ENCODE measurements around the gene ANKRD35. TPM values are rescaled to one million over a fixed set of nuclear protein-coding genes. Genes with fewer than 3 reads are reported as not detected.
A peak's percentile ranks its signal among the peaks of the same experiment; 100 is the strongest.

The ANKRD35 gene
- total and polyA plus RNA-seq, 2 of the 8 experiments (the other 6 are each of a cell fraction or from before 2014, with no cell fraction given) = 1.6 to 3.0 TPM

- Histone ChIP-seq H3K4me3 (ENCODE audit: extremely low read depth in 1 of 4, insufficient read depth in 2 of 4, low read depth in 3 of 4, low read length in 4 of 4) (peak overlapping the region; percentile 63 to 95 (median 89)), H3K79me2 (ENCODE audit: control insufficient read depth in 1 of 2, insufficient read depth in 2 of 2, low read length in 2 of 2) (peaks cover 0 to 11% of the 10 kb centered on the region in 2 experiments; a peak in 1 of 4 replicates), H3K36me3 (ENCODE audit: control insufficient read depth in 2 of 4, insufficient read depth in 4 of 4, low read length in 3 of 4) (peaks cover 13 to 31% (median 26%) of the 10 kb centered on the region in 4 experiments), H3K23me2 (ENCODE audit: low read depth, low read length) (peaks cover 7% of the 10 kb centered on the region), H4K91ac (replicated peaks; ENCODE audit: insufficient read length, low read length) (peak overlapping the region; percentile 81), H3K9ac (replicated peaks in 1 of 4; ENCODE audit: extremely low read depth in 1 of 4, low read depth in 3 of 4, low read length in 3 of 4) (peak overlapping the region; percentile 46 to 90 (median 62)), H3K79me1 (ENCODE audit: low read depth, low read length) (peaks cover 5% of the 10 kb centered on the region; the same call in 1 of the 2 replicates), H2AK5ac (ENCODE audit: low read depth, low read length) (no peak overlapping the region), H3K27ac (ENCODE audit: low read depth, low read length) (peak overlapping the region; percentile 78; the same call in 1 of the 2 replicates), H3K56ac (replicated peaks; ENCODE audit: insufficient read length, low read depth, low read length) (peak overlapping the region; percentile 89), H3K4me2 (ENCODE audit: insufficient read depth in 1 of 2, low read depth in 2 of 2, low read length in 2 of 2) (peak overlapping the region; percentile 63 to 72), H2BK120ac (replicated peaks; ENCODE audit: low read depth, low read length) (no peak overlapping the region), H3K9me3 (ENCODE audit: insufficient read depth in 2 of 2, low read depth in 1 of 2, low read length in 1 of 2) (peaks cover 4 to 5% of the 10 kb centered on the region in 2 experiments; a peak in 2 of 4 replicates), H3K4me1 (replicated peaks in 1 of 4; ENCODE audit: control insufficient read depth in 3 of 4, insufficient read depth in 4 of 4, low read length in 3 of 4) (peaks cover 0 to 5% (median 3%) of the 10 kb centered on the region in 4 experiments; a peak in 4 of 7 replicates), H4K20me1 (replicated peaks in 1 of 2; ENCODE audit: control insufficient read depth in 1 of 2, insufficient read depth in 2 of 2, low read length in 2 of 2) (no peaks in the 10 kb centered on the region), H4K8ac (ENCODE audit: extremely low read depth, insufficient read depth, low read length) (peak overlapping the region; percentile 96; the same call in 1 of the 2 replicates), H2BK15ac (ENCODE audit: low read length) (peak overlapping the region; percentile 46; the same call in 1 of the 2 replicates), H2AFZ (ENCODE audit: low read length) (no peak overlapping the region; the same call in 1 of the 2 replicates), H4K5ac (ENCODE audit: insufficient read length, low read depth, low read length) (peak overlapping the region; percentile 99), H2BK12ac (ENCODE audit: low read depth, low read length) (no peak overlapping the region), H3K23ac (ENCODE audit: insufficient read length) (no peak overlapping the region), H2BK5ac (ENCODE audit: low read depth, low read length) (peak overlapping the region; percentile 83; the same call in 1 of the 2 replicates), H2BK20ac (ENCODE audit: low read length) (no peak overlapping the region), H3K4ac (replicated peaks; ENCODE audit: insufficient read length, low read depth, low read length) (no peak overlapping the region), H3K14ac (ENCODE audit: insufficient read length) (no peak overlapping the region), H3K18ac (ENCODE audit: extremely low read depth, low read length) (peak overlapping the region; percentile 99), H3K27me3 (replicated peaks in 1 of 4; ENCODE audit: control insufficient read depth in 3 of 4, extremely low read depth in 1 of 4, insufficient read depth in 3 of 4, low read length in 3 of 4) (no peaks in the 10 kb centered on the region; a peak in 1 of 7 replicates)
- ChIA-PET CTCF (ENCODE audit: partially characterized antibody) (interaction anchor here (0.9 to 12.9 kb wide), 11 partner anchors 11 to 154 kb away, joined by 3 to 214 read pairs (median 6); partner anchors contain the start of gene NUDT17), POLR2A (ENCODE audit: partially characterized antibody) (interaction anchor here (0.8 to 8.1 kb wide), 24 partner anchors 10 to 194 kb away, joined by 3 to 95 read pairs (median 6); partner anchors contain the start of genes ANKRD35, NUDT17, PEX11B and POLR3C)
- FAIRE-seq = no peak
- WGBS, 2 experiments (ENCODE audit: extremely low coverage in 1 of 2, insufficient coverage in 1 of 2, insufficient read length in 1 of 2, insufficient replicate concordance in 2 of 2, low coverage in 1 of 2, low lambda C conversion rate in 2 of 2, missing lambda C conversion rate in 1 of 2) = 0% methylated on average over 6 of the region's 35 CpGs; no CpG with 5 or more reads in 1 of the 2 experiments
- DNase-seq (ENCODE audit: low read depth in 1 of 2, low spot score in 2 of 2) = peak; percentile 43 to 93
- 0 out of 2 replicates have a peak, but pooled peaks have one; percentile 14 for TF ChIP-seq CREB1 (IDR thresholded peaks at IDR 0.05)
- TF ChIP-seq HDAC6 (IDR thresholded peaks at IDR 0.05; ENCODE audit: low read depth, low read length) = no peak
- no peak for TF ChIP-seq SIX5 (IDR thresholded peaks at IDR 0.05; ENCODE audit: low read depth, low read length)
- TF ChIP-seq NRF1 (IDR thresholded peaks at IDR 0.05; ENCODE audit: low read depth, low read length) = no peak
- TF ChIP-seq GTF2F1 (IDR thresholded peaks at IDR 0.05; ENCODE audit: borderline replicate concordance, low read depth, low read length) = no peak
- TF ChIP-seq EP300 (IDR thresholded peaks at IDR 0.05; ENCODE audit: borderline replicate concordance in 1 of 2, low read depth in 2 of 2, low read length in 2 of 2) = no peak
- TF ChIP-seq POLR2AphosphoS5 (IDR thresholded peaks at IDR 0.05; ENCODE audit: low read depth, low read length) = no peak; the same call in 1 of the 2 replicates
- TF ChIP-seq CHD2 (IDR thresholded peaks at IDR 0.05; ENCODE audit: low read length) = no peak
- no peak for TF ChIP-seq ZNF274 (IDR thresholded peaks at IDR 0.05; ENCODE audit: borderline replicate concordance, extremely low read depth, low read length)
- no peak for TF ChIP-seq ATF2 (IDR thresholded peaks at IDR 0.05; ENCODE audit: low read length)
Measured at GRCh38 chr1:145858238-145858900, 27.3 kb downstream of the ANKRD35 start.

Measured in H1 (cell line).